ENCODE data around the gene OSM. TPM values are rescaled to one million over a fixed set of nuclear protein-coding genes. Genes with fewer than 3 reads are reported as not detected.

The OSM gene
- total RNA-seq, 4 donors from 2014 or later = 0.82 to 7.3 (median 1.0) TPM

DNA sequence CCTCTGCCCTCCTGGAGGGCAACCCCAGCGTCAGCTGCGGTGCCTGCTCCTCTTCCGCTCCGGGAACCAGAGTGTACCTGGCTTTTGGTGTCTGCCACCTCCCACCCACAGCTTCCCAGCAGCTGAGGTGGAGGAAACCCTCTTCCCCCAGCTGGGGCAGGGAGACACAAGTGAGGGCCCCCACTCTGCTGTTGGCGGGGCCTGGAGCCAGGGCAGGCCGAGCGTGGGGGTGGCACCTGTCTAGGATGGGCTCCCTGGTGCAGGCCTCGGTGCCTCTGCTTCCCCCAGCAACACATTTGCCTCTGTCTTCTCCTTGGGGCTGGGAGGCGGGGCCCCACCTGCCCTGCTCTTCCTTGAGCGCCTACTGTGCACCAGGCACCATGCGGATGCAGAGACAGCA is 6.4 kb downstream of the OSM start:
- TF ChIP-seq, protein P1, sequence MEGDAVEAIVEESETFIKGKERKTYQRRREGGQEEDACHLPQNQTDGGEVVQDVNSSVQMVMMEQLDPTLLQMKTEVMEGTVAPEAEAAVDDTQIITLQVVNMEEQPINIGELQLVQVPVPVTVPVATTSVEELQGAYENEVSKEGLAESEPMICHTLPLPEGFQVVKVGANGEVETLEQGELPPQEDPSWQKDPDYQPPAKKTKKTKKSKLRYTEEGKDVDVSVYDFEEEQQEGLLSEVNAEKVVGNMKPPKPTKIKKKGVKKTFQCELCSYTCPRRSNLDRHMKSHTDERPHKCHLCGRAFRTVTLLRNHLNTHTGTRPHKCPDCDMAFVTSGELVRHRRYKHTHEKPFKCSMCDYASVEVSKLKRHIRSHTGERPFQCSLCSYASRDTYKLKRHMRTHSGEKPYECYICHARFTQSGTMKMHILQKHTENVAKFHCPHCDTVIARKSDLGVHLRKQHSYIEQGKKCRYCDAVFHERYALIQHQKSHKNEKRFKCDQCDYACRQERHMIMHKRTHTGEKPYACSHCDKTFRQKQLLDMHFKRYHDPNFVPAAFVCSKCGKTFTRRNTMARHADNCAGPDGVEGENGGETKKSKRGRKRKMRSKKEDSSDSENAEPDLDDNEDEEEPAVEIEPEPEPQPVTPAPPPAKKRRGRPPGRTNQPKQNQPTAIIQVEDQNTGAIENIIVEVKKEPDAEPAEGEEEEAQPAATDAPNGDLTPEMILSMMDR (IDR thresholded peaks at IDR 0.05; ENCODE audit: low read depth) = no peak

GRCh38 chr22:30254314-30254713 is 12.3 kb downstream of the OSM start:
- TF ChIP-seq, protein P1 (IDR thresholded peaks at IDR 0.05; ENCODE audit: low read depth) = no peak

DNA sequence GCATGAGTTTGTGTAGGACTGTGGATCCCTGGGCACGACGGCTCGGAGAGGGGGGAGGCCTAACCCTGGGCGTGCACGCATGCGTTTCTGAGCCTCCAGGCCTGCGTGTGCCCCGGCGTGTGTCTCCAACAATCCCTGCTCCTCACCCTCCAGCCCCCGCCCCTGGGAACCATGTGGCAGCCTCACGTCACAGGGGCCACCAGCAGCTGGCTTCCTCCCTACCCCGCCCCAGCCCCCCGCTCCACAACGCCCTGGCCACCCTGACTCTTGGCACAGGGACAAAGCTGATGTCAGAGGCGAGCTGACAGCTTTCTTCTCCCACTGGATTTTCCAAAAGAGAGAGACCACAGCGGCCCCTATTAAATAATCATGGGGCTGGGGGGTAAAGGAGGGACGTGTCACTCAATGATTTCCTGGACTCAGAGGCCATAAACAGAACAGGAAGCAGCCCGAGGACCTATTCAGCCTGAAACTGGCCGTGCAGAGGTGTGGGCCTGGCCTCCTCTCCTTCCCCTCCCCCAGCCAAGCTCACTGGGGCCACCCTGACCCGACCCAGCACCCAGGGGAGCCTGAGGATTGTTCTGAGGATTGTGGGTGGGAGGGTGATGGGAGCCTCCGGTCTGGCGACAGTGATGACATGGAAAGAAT is 13.3 kb downstream of the OSM start:
- TF ChIP-seq, protein P1 (IDR thresholded peaks at IDR 0.05; ENCODE audit: low read depth) = no peak

DNA sequence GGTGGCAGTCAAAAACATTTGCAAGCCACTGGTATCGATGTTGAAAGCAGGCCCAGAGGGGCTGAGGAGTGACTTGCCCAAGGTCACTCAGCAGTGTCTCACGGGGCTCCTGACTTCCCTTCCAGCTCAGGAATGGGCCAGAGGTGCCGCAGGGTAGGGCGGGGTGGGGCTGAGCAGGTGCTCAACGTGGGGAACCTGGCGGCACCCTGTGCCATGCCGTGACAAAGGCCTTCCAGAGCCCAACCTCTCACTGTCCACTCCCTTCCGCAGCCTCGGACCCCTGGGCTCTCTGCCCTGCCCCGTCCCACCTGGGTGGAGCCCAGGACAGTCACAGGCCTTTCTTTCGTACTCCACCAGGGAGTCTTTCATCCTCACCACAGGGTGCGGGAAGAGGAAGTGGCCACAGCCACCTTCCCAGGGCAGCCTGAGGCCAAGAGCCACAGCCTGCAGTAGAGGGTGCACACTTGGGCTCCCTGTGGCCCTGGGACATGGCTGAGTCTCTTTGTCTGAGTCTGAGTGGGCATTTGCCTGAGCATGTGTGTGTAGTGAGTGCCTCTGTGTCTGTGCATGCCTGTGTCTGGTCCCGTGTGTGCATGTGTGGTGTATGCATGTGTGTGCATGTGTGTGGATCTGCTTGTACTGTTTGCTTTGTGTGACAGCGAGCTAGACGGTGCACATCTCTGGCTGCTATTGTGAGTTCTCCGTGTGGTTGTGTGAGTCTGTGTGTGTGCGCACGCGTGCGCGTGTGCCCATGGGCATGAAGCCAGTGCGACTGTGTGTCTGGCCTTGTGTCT is 14.0 kb downstream of the OSM start:
- TF ChIP-seq, protein P1 (IDR thresholded peaks at IDR 0.05; ENCODE audit: low read depth) = no peak

- TF ChIP-seq, protein P1 (IDR thresholded peaks at IDR 0.05; ENCODE audit: low read depth) = no peak
Observed at GRCh38 chr22:30251711-30252110, 14.9 kb downstream of the OSM start.

DNA sequence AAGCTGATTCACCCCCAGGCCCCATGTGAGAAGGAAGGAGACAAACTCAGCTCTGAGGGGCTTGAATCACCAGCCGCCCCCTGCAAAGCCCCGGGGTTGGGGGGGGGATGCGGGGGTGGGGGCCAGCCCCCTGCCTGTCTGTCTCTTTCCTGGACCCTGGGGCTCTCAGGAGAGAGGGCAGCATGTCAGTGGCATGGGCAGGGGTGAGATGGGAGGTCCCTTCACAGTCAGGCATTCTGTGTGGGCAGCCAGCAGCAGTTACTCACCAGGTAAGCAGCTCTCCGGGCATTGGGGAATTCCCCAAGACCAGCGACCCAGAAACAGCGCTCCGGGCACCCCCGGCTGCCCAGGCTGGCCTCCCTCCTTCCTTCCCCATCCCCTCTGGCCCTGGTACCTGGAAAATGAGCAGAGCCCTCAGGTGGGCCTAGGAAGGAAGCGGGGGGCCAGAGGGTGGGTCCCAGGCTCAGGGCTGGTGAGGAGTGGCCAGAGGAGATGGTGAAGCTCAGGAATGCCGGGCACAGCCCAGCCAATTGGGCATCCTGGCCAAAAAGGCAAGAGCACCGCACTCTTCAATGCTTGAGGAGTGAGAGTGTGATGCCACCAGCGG is 15.9 kb downstream of the OSM start:
- TF ChIP-seq, protein P1 (IDR thresholded peaks at IDR 0.05; ENCODE audit: low read depth) = no peak

- TF ChIP-seq, protein P1 (IDR thresholded peaks at IDR 0.05; ENCODE audit: low read depth) = no peak
Observed at GRCh38 chr22:30250039-30250565, 16.5 kb downstream of the OSM start.

Measured in subcutaneous adipose tissue (tissue), 4 donors.